ENCODE results near the gene TMEM168. TPM values are rescaled to one million over a fixed set of nuclear protein-coding genes. Genes with fewer than 3 reads are reported as not detected.
"Not testable (repeated sequence)": the region's sequence is repeated elsewhere in the genome, so short reads cannot be mapped to it uniquely, and the experiment has no call there.

TMEM168 gene, protein sequence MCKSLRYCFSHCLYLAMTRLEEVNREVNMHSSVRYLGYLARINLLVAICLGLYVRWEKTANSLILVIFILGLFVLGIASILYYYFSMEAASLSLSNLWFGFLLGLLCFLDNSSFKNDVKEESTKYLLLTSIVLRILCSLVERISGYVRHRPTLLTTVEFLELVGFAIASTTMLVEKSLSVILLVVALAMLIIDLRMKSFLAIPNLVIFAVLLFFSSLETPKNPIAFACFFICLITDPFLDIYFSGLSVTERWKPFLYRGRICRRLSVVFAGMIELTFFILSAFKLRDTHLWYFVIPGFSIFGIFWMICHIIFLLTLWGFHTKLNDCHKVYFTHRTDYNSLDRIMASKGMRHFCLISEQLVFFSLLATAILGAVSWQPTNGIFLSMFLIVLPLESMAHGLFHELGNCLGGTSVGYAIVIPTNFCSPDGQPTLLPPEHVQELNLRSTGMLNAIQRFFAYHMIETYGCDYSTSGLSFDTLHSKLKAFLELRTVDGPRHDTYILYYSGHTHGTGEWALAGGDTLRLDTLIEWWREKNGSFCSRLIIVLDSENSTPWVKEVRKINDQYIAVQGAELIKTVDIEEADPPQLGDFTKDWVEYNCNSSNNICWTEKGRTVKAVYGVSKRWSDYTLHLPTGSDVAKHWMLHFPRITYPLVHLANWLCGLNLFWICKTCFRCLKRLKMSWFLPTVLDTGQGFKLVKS
- 1 to 10 TPM; 5.8 to 9.1 (median 7.3) TPM for total RNA-seq
- long read RNA-seq, result 0 reads

DNA sequence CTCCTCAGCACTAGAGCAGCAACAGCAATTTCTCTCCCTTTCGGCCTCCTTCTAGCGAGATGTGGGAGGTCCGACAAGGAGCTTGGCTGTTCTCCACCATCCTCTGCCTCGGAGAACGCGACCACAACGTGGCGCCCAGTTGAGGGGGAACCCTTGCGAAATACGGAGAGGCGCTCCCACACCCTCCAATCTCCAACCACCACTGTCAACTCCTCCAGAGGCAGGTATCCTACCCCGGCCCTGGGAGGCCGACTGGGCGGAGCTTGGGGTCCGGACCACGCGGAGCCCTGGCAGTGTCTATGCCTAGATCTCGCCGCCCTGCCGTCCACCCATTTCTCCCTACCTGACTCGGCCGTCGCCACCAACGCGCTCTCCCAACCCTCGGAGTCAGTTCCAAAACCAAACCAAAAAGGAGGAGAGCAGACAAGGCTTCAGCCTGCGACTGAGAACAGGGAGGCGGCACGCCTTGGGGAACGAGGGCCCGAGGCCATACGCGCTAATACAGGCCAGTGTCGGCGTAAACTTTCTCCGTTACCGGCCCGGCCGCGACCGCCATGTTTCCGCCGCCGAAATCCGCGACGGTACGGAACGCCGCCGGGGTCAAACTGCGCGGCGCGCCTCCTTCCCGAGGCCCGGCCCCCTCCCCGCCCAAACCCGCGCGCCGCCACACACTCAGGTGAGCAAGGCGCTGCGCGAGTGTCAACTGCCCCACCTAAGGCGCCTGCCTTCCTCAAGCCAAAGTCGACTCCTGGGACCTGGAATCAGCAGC, at the start of gene TMEM168:
Gene TMEM168 (minus strand): TSS at position 577 of the 769 bp plus-strand sequence. CDS start 5,568 bp downstream, outside the sequence.
- peaks cover 0 to 9% (median 0%) of the 10 kb centered on the region in 4 donors for H3K4me1 ChIP-seq
- no peaks in the 10 kb centered on the region for H3K9me3 ChIP-seq
- TF ChIP-seq POLR2A (IDR thresholded peaks at IDR 0.05), result peak; percentile 68
- TF ChIP-seq, protein P1, sequence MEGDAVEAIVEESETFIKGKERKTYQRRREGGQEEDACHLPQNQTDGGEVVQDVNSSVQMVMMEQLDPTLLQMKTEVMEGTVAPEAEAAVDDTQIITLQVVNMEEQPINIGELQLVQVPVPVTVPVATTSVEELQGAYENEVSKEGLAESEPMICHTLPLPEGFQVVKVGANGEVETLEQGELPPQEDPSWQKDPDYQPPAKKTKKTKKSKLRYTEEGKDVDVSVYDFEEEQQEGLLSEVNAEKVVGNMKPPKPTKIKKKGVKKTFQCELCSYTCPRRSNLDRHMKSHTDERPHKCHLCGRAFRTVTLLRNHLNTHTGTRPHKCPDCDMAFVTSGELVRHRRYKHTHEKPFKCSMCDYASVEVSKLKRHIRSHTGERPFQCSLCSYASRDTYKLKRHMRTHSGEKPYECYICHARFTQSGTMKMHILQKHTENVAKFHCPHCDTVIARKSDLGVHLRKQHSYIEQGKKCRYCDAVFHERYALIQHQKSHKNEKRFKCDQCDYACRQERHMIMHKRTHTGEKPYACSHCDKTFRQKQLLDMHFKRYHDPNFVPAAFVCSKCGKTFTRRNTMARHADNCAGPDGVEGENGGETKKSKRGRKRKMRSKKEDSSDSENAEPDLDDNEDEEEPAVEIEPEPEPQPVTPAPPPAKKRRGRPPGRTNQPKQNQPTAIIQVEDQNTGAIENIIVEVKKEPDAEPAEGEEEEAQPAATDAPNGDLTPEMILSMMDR (IDR thresholded peaks at IDR 0.05), result no peak
- H3K27me3 ChIP-seq, result no peaks in the 10 kb centered on the region
- H3K36me3 ChIP-seq, result no peaks in the 10 kb centered on the region
- intact Hi-C loops (cut with DNase I), result no loop called here
- peak; percentile 92 to 96 (median 94) for ATAC-seq
- under 1% methylated on average over 21 of the region's 67 CpGs for WGBS (ENCODE audit: insufficient coverage, low coverage, low lambda C conversion rate, missing lambda C conversion rate)
- H3K4me3 ChIP-seq, result peak within 1 kb of the TSS; percentile 71 to 92 (median 86)
- H3K27ac ChIP-seq, result peak within 1 kb of the TSS; percentile 78 to 88 (median 78)
- peak; percentile 83 to 86 (median 85) for DNase-seq

DNA sequence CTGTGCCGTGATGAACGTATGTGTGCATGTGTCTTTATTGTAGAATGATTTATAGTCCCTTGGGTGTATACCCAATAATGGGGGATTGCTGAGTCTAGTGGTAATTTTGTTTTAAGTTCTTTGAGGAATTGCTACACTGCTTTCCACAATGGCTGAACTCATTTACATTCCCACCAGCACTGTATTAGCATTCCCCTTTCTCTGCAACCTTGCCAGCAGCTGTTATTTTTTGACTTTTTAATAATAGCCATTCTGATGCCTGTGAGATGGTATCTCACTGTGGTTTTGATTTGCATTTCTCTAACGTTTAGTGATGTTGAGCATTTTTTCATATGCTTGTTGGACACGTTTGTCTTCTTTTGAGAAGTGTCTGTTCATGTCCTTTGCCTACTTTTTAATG, 45.7 kb upstream of the TMEM168 start:
- H3K27ac ChIP-seq; H3K9me3 ChIP-seq; ATAC-seq; H3K4me1 ChIP-seq; H3K36me3 ChIP-seq; H3K27me3 ChIP-seq; H3K4me3 ChIP-seq; intact Hi-C loops (cut with DNase I); DNase-seq: not testable (repeated sequence)
- 87% methylated on average over 4 of the region's 4 CpGs for WGBS (ENCODE audit: insufficient coverage, low coverage, low lambda C conversion rate, missing lambda C conversion rate)

DNA sequence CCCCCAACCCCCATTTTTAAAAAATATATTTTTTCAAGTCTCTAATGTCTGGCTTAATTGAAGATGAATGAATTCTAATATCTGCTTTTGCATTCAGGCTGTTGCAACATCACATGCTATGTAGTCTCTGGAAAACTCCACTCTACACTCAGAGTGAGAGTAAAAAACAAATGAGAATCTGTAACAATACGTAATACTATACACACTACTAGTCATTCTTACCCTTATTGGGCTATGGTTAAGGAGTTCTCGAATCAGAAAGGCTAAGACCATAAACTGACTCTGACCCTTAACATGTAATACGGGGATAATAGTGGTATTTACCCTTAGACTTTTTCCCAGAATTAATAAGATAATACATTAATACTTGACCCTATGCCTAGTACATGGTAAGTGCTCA, 42.9 kb upstream of the TMEM168 start:
- Histone ChIP-seq H3K9me3 (no peaks in the 10 kb centered on the region), H3K27ac (no peak overlapping the region), H3K36me3 (no peaks in the 10 kb centered on the region), H3K4me1 (no peaks in the 10 kb centered on the region), H3K27me3 (no peaks in the 10 kb centered on the region), H3K4me3 (no peak overlapping the region)
- TF ChIP-seq, protein P1 (IDR thresholded peaks at IDR 0.05), result no peak
- no peak for TF ChIP-seq POLR2A (IDR thresholded peaks at IDR 0.05)
- DNase-seq (no peak), ATAC-seq (no peak)
- intact Hi-C loops (cut with DNase I), result no loop called here
- 85% methylated on average over 3 of the region's 3 CpGs for WGBS (ENCODE audit: insufficient coverage, low coverage, low lambda C conversion rate, missing lambda C conversion rate)

DNA sequence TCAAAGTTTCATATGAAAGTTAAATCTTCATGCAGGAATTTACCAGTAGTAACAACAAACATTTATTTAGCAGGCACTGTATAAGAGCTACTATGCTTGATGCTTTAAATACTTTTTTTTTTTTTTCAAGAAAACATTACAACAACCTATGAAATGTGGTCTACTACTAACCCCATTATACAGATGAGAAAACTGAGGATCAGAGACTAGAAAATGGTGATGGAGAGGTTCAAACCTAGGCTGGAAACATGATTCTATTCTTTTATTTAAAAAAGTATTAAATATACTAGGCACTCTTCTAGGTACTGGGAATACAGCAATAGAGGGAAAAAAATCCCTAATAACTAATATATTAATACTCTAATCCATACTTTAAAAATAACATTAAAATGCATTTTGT, 40.6 kb upstream of the TMEM168 start:
- TF ChIP-seq POLR2A (IDR thresholded peaks at IDR 0.05), result no peak
- TF ChIP-seq, protein P1 (IDR thresholded peaks at IDR 0.05), result no peak
- Histone ChIP-seq H3K9me3 (no peaks in the 10 kb centered on the region), H3K27ac (no peak overlapping the region), H3K4me3 (no peak overlapping the region), H3K36me3 (no peaks in the 10 kb centered on the region), H3K27me3 (no peaks in the 10 kb centered on the region), H3K4me1 (no peaks in the 10 kb centered on the region)
- intact Hi-C loops (cut with DNase I), result no loop called here
- ATAC-seq (no peak), DNase-seq (no peak)

All from right lobe of liver (tissue), 6 donors.